HAP-1 (cell line): ENCODE measurements around the gene TALDO1.
"Not testable (repeated sequence)": the region's sequence is repeated elsewhere in the genome, so short reads cannot be mapped to it uniquely, and the experiment has no call there.

ENCODE experiments used
- DNase-seq, 2 experiments: peaks; one replicate each; pipeline ENCODE4 v3.0.0-alpha.2; 2016 to 2020; ENCODE audit warnings: low spot score in 2 of 2
- H3K27me3 ChIP-seq: fragments of 250-450 bp; sonication (Bioruptor Pico); 2 replicates; pipeline ENCODE4 v1.5.1; 2020; ENCODE audit warnings: low read depth, mild to moderate bottlenecking, moderate library complexity
- H3K36me3 ChIP-seq: fragments of 250-450 bp; sonication (Bioruptor Pico); replicated peaks from 2 replicates; pipeline ENCODE4 v1.5.1; 2020; ENCODE audit warnings: mild to moderate bottlenecking
- H3K4me1 ChIP-seq: fragments of 250-450 bp; sonication (Bioruptor Pico); 2 replicates; pipeline ENCODE4 v1.5.1; 2020; ENCODE audit warnings: mild to moderate bottlenecking
- H3K4me3 ChIP-seq: fragments of 250-450 bp; sonication (Bioruptor Pico); 2 replicates; pipeline ENCODE4 v1.5.1; 2020; ENCODE audit warnings: mild to moderate bottlenecking, moderate library complexity
- H3K9me3 ChIP-seq: fragments of 250-450 bp; sonication (Bioruptor Pico); 2 replicates; pipeline ENCODE4 v1.5.1; 2020; ENCODE audit warnings: mild to moderate bottlenecking, moderate library complexity
- in situ Hi-C: fragments of 300-500 bp; cut with MboI; formaldehyde crosslinking; loops from 3 replicates; pipeline ENCODE4 v1.14.3; 2020; ENCODE audit warnings: low sequenced_read_pairs, inconsistent platforms, mixed read lengths

TALDO1 gene

GRCh38 chr11:734541-734940 lies 12.7 kb upstream of the TALDO1 start:
- H3K27me3 ChIP-seq, H3K9me3 ChIP-seq, H3K4me3 ChIP-seq, H3K4me1 ChIP-seq, in situ Hi-C loops, DNase-seq, H3K36me3 ChIP-seq: not testable (repeated sequence)

DNA sequence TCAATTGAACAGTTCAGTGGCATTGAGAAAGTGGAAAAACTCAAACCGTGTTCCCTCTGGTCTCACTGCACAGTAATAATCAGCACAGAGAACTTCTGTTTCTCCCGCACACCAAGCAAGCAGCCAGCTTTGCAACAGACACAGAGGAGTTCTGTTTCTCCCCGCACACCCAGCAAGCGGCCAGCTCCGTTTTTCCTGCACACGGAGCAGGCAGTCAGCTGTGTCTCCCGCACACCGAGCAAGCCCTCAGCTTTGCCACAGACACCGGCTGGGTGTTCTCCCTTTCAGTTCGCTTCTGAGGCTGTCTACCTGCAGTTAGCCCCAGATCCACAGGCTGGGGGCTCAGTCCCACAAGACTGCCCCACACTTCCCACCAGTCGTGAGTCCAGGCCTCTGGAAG lies 9.9 kb upstream of the TALDO1 start:
- Histone ChIP-seq H3K4me1 (peaks cover 3% of the 10 kb centered on the region; the same call in 1 of the 2 replicates), H3K27me3 (no peaks in the 10 kb centered on the region), H3K9me3 (no peaks in the 10 kb centered on the region), H3K4me3 (no peak overlapping the region), H3K36me3 (no peaks in the 10 kb centered on the region)
- in situ Hi-C loops, result no loop called here
- no peak for DNase-seq

- H3K4me3 ChIP-seq, H3K27me3 ChIP-seq, H3K4me1 ChIP-seq, H3K9me3 ChIP-seq, in situ Hi-C loops, H3K36me3 ChIP-seq, DNase-seq: not testable (repeated sequence)
Observed at GRCh38 chr11:737899-738298, 9.4 kb upstream of the TALDO1 start.

DNA sequence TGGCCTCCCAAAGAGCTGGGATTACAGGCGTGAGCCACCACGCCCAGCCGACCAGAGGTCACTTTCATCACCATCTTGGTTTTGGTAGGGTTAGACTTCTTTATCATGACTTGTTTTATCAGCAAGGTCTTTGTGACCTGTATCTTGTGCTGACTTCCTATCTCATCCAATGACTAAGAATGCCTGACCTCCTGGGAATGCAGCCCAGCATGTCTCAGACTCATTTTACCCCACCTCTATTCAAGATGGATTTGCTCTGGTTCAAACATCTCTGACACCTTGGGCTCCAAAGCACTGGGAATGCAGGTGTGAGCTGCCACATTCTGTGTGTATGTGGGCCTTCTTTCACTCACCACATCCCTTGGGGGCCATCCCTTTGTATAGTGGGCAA lies 5.1 kb upstream of the TALDO1 start:
- no peak for DNase-seq
- Histone ChIP-seq H3K9me3 (no peaks in the 10 kb centered on the region), H3K27me3 (no peaks in the 10 kb centered on the region), H3K4me1 (peaks cover 17% of the 10 kb centered on the region), H3K4me3 (no peak overlapping the region), H3K36me3 (no peaks in the 10 kb centered on the region)
- in situ Hi-C loops, result no loop called here

DNA sequence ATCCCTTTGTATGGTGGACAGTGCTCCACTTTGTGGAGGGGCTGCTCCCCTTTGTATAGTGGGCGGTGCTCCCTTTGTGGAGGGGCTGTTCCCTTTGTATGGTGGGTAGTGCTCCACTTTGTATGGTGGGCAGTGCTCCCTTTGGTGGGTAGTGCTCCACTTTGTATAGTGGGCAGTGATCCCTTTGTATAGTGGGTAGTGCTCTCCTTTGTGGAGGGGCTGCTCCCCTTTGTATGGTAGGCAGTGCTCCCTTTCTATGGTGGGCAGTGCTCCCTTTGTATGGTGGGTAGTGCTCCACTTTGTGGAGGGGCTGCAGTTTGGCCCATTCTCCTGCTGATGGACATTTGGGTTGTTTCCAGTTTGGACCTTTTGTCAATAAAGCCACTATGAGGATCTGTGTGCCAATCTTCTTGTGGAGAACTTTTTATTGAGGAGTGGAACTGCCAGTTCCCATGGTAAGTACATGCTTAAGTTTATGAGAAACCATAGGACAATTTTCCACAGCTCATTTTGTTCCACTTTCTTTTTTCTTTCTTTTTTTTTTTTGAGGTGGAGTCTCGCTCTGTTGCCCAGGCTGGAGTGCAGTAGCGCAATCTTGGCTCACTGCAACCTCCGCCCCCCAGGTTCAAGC lies 4.6 kb upstream of the TALDO1 start:
- DNase-seq, result no peak
- Histone ChIP-seq H3K27me3 (no peaks in the 10 kb centered on the region), H3K9me3 (no peaks in the 10 kb centered on the region), H3K4me1 (peaks cover 17% of the 10 kb centered on the region), H3K4me3 (no peak overlapping the region), H3K36me3 (no peaks in the 10 kb centered on the region)
- in situ Hi-C loops, result no loop called here

DNA sequence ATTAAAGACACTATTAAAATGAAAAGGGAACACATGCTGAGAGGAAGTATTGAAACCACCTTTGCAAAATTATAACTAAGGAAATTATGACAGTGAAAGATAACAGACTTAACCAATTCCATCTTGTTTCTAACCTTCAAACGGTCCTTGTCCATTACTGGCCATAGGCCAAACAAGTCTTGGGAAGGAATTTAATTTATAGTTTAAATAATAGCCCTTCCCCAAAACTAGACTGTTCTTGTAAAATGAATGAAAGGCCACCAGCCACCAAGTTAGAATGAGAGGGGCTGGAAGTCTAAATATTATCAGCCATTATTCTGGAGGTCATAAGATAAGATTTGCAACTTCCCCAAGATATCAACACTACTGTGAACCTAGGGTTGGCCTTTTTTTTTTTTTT lies 1.8 kb upstream of the TALDO1 start:
- in situ Hi-C loops, result no loop called here

DNA sequence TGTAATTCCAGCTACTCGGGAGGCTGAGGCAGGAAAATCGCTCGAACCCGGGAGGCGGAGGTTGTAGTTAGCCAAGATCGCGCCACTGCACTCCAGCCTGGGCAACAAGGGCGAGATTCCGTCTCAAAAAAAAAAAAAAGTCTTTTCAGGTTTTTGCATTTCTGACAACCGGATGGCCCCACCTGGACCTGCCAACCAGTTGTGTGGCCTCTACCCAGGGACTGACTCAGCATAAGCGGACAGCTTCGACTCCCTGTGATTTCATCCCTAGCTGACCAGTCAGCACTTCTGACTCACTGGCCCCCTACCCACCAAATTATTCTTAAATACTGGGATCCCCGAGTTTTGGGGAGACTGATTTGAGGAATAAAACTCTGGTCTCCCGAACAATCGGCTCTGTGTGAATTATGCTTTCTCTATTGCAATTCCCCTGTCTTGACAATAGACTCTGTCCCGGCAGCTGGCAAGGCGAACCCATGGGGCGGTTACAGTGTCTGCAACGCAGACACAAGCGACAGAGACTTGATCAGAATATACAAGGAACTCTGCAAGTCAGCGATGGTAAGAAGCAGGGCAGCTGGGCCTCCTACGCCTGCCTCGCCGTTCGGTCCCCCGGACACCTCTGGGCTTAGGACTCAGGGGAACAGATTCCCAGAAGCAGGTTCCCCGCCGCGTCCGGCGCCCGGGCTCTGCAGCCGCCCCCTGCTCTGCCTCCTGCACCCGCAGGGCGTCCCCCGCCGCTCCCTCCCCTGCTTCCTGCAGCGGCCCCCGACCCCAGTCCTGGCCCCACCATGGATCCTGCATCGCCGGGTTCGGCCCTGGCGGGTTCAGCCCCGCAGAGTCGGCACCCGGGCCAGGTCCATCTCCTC lies 741 bp upstream of the TALDO1 start:
- Histone ChIP-seq H3K4me3 (peak overlapping the region; percentile 94), H3K27me3 (no peaks in the 10 kb centered on the region), H3K4me1 (peaks cover 14% of the 10 kb centered on the region), H3K9me3 (no peaks in the 10 kb centered on the region), H3K36me3 (peaks cover 8% of the 10 kb centered on the region)
- in situ Hi-C loops, result no loop called here
- peak; percentile 41 to 56 for DNase-seq

More for the DNA sequence above, 1.8 kb upstream of the TALDO1 start:
- Histone ChIP-seq H3K4me3 (no peak overlapping the region), H3K27me3 (no peaks in the 10 kb centered on the region), H3K9me3 (no peaks in the 10 kb centered on the region), H3K4me1 (peaks cover 14% of the 10 kb centered on the region), H3K36me3 (no peaks in the 10 kb centered on the region; the same call in 1 of the 2 replicates)
- no peak for DNase-seq

DNA sequence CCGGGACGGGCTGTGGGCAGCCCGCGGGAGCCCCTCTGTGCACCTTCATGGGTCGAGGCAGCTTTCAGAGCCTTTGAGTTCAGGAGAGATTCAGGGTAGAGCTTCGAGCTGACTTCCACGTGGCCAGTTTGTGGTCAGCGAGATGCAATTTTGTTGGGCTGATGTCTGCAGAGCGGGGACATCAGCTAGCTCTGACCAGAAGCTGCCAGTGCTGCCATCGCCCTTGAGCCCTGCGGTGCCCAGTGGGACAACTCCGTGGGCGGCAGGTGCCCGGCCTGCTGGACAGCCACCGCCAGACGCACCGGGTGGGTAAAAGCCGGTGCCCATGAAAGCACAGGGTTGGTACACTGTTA lies 719 bp downstream of the TALDO1 start:
- peaks cover 17% of the 10 kb centered on the region for H3K36me3 ChIP-seq
- no peaks in the 10 kb centered on the region for H3K27me3 ChIP-seq
- no peaks in the 10 kb centered on the region for H3K9me3 ChIP-seq
- no peak for DNase-seq
- in situ Hi-C loops, result no loop called here
- peaks cover 14% of the 10 kb centered on the region for H3K4me1 ChIP-seq
- peak overlapping the region; percentile 94 for H3K4me3 ChIP-seq

- H3K27me3 ChIP-seq, result no peaks in the 10 kb centered on the region
- H3K36me3 ChIP-seq, result peaks cover 17% of the 10 kb centered on the region
- H3K9me3 ChIP-seq, result no peaks in the 10 kb centered on the region
- H3K4me1 ChIP-seq, result peaks cover 4% of the 10 kb centered on the region
- in situ Hi-C loops, result loop anchor here (25.0 kb wide), 1 partner anchor 187 kb away; the partner anchor contains the start of genes LMNTD2 and RASSF7
- no peak for DNase-seq
- no peak overlapping the region for H3K4me3 ChIP-seq
Observed at GRCh38 chr11:749731-750130, 2.5 kb downstream of the TALDO1 start.

DNA sequence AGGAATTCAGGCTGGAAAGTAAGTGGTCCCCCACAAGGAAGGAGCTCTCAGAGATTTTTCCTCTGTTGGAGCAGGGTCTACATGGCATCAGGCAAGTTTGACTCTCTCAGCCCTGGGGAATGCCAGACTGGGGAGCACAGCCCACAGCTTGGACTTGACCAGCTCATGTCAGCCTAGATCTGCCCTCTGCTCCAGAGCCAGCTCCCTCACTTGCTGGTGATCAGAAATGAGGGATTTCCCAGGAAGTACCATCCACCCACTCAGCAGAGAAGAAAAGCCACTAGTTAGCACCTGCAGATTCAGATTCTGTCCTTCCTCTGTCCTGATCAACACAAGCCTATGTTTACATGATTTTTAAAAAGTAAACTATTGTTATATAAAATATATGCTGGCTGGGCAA lies 13.0 kb downstream of the TALDO1 start:
- DNase-seq, result no peak
- Histone ChIP-seq H3K27me3 (no peaks in the 10 kb centered on the region), H3K9me3 (no peaks in the 10 kb centered on the region), H3K4me1 (no peaks in the 10 kb centered on the region), H3K4me3 (no peak overlapping the region), H3K36me3 (peaks cover 85% of the 10 kb centered on the region)
- in situ Hi-C loops, result loop anchor here (10.0 to 25.0 kb wide), 2 partner anchors 115 to 198 kb away; partner anchors contain the start of genes LMNTD2 and RASSF7

DNA sequence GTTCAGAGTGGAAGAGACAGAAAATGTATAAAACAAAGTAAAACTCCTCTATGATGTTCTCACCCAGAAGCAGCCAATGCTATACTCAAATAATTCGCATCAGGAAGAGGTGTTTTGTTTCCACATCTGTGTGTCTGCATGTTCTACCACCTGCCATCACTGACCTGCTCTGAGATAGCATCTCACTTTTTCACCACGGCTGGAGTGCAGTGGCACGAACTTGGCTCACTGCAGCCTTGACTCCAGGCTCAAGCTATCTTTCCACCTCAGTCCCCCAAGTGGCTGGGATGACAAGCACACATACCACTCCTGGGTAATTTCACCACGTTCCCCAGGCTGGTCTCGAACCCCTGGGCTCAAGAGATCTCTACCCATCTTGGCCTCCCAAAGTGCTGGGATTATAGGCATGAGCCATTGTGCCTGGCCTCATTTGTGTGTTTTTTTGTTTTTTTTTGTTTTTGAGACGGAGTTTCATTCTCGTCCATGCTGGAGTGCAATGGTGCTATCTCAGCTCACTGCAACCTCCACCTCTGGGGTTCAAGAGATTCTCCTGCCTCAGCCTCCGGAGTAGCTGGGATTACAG lies 14.4 kb downstream of the TALDO1 start:
- in situ Hi-C loops, result loop anchor here (10.0 to 25.0 kb wide), 2 partner anchors 117 to 199 kb away; partner anchors contain the start of genes LMNTD2 and RASSF7
- DNase-seq, result no peak
- peaks cover 89% of the 10 kb centered on the region for H3K36me3 ChIP-seq
- H3K4me1 ChIP-seq, result no peaks in the 10 kb centered on the region
- no peaks in the 10 kb centered on the region for H3K9me3 ChIP-seq
- H3K27me3 ChIP-seq, result no peaks in the 10 kb centered on the region
- no peak overlapping the region for H3K4me3 ChIP-seq

DNA sequence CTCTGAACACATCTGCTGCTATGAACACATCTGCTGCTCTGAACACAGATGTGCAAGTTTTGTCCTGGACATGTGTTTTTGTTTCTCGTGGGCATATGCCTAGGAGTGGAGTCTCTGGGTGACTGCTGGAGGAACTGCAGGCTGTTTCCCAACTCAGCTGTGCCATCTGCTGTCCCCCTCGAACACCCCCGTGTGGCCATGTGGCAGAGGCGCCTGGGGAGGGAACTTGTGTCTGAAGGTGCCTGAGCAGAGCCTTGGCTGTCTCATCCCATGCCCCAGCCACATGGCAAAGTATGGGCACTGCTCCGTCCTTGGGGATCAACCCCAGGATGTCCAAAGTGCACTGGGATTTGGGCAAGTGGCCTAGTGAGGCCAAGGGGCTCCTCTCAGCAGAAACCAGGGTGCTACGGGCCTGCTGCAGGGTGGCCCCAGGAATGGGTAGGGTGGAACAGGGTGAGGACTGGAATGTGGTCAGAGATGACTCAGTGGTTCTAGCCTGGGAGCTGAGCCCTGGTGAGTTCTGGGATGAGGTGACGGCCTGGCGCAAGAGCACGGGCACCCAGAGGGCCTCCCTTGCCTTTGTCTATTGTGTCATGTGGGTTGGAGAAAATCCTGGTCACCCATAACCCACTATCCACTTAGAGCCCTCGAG lies 15.3 kb downstream of the TALDO1 start:
- Histone ChIP-seq H3K4me1 (no peaks in the 10 kb centered on the region), H3K9me3 (no peaks in the 10 kb centered on the region), H3K36me3 (peaks cover 89% of the 10 kb centered on the region), H3K4me3 (no peak overlapping the region), H3K27me3 (no peaks in the 10 kb centered on the region)
- DNase-seq, result peak in 1 of 2 experiments; percentile 45
- in situ Hi-C loops, result loop anchor here (10.0 to 25.0 kb wide), 2 partner anchors 118 to 200 kb away; partner anchors contain the start of genes LMNTD2 and RASSF7

GRCh38 chr11:763073-763463 lies 15.8 kb downstream of the TALDO1 start:
- peaks cover 84% of the 10 kb centered on the region for H3K36me3 ChIP-seq
- no peak overlapping the region for H3K4me3 ChIP-seq
- DNase-seq, result no peak
- in situ Hi-C loops, result loop anchor here (10.0 to 25.0 kb wide), 2 partner anchors 118 to 201 kb away; partner anchors contain the start of genes LMNTD2 and RASSF7
- H3K4me1 ChIP-seq, result no peaks in the 10 kb centered on the region
- no peaks in the 10 kb centered on the region for H3K9me3 ChIP-seq
- no peaks in the 10 kb centered on the region for H3K27me3 ChIP-seq
